HepG2 (cell line): ENCODE data around the gene CDK10. TPM values are rescaled to one million over a fixed set of nuclear protein-coding genes. Genes with fewer than 3 reads are reported as not detected.

Source experiments
- ARID4A ChIP-seq: sonication (generic); formaldehyde crosslinking; IDR thresholded peaks from 2 replicates; pipeline ENCODE4 v1.5.0; 2020; ENCODE audit warnings: mild to moderate bottlenecking, missing genetic modification reagents, borderline replicate concordance
- GTF2F1 ChIP-seq: fragments of 150-350 bp; IDR thresholded peaks from 2 replicates; pipeline ENCODE4 v1.6.1; 2014; ENCODE audit warnings: low read length
- HIC2 ChIP-seq: sonication (generic); formaldehyde crosslinking; IDR thresholded peaks from 2 replicates; pipeline ENCODE4 v1.9.0; 2022; ENCODE audit warnings: low read depth, missing genetic modification reagents
- NCOA1 ChIP-seq: sonication (generic); formaldehyde crosslinking; IDR thresholded peaks from 2 replicates; pipeline ENCODE4 v1.9.0; 2021; ENCODE audit warnings: missing genetic modification reagents
- SOX5 ChIP-seq: IDR thresholded peaks from 2 replicates; pipeline ENCODE4 v1.6.1; 2016; ENCODE audit warnings: borderline replicate concordance
- U2AF1 ChIP-seq: fragments of 200-400 bp; formaldehyde crosslinking; optimal IDR thresholded peaks from 2 replicates; pipeline ENCODE3; 2017; ENCODE audit warnings: mild to moderate bottlenecking, low read depth, low read length
- ZNF143 ChIP-seq: sonication (generic); formaldehyde crosslinking; IDR thresholded peaks from 2 replicates; pipeline ENCODE4 v1.4.0; 2020; ENCODE audit warnings: missing genetic modification reagents
- ZNF230 ChIP-seq: sonication (generic); formaldehyde crosslinking; IDR thresholded peaks from 2 replicates; pipeline ENCODE4 v1.4.0; 2020; ENCODE audit warnings: mild to moderate bottlenecking, missing genetic modification reagents
- ZNF329 ChIP-seq: sonication (generic); formaldehyde crosslinking; IDR thresholded peaks from 2 replicates; pipeline ENCODE4 v1.9.0; 2021; ENCODE audit warnings: low read depth, mild to moderate bottlenecking, missing genetic modification reagents
- ZNF343 ChIP-seq: sonication (generic); formaldehyde crosslinking; IDR thresholded peaks from 2 replicates; pipeline ENCODE4 v1.4.0; 2020; ENCODE audit warnings: mild to moderate bottlenecking, missing genetic modification reagents
- ZNF770 ChIP-seq: sonication (generic); formaldehyde crosslinking; IDR thresholded peaks from 2 replicates; pipeline ENCODE4 v1.5.0; 2020; ENCODE audit warnings: mild to moderate bottlenecking, missing genetic modification reagents
- ZNF841 ChIP-seq: sonication (generic); formaldehyde crosslinking; IDR thresholded peaks from 2 replicates; pipeline ENCODE4 v1.8.1; 2023; ENCODE audit warnings: missing genetic modification reagents, borderline replicate concordance
- polyA plus RNA-seq, 8 experiments: library from polyadenylated mRNA; depleted of rRNA in 3 of 8; stranded (reverse) in 7 of 8; unstranded in 1 of 8; fragments of >200 nt; fragmentation: Illumina TruSeq in 4 of 8; extraction: Trizol in 4 of 8; gene quantifications; 2 replicates each; pipeline versions ENCODE4 v1.2.1 to v1.2.3, GENCODE V29; 2011 to 2016; ENCODE audit warnings: low read depth in 4 of 8, missing spikeins in 1 of 8, mixed read lengths in 1 of 8; ENCODE audit not compliant: insufficient read depth in 1 of 8
- total RNA-seq, 5 experiments: library from RNA; depleted of rRNA; stranded (reverse); fragments of >200 nt; fragmentation: Illumina TruSeq; extraction: Trizol; gene quantifications; 2 replicates each; pipeline ENCODE4 v1.2.3, GENCODE V29; 2016; ENCODE audit warnings: low read depth in 1 of 5
- TF ChIP-seq, protein P1 (sequence below): IDR thresholded peaks from 2 replicates; pipeline ENCODE4 v1.6.1; 2016; ENCODE audit warnings: mild to moderate bottlenecking
- TF ChIP-seq, protein P2 (sequence below): sonication (generic); formaldehyde crosslinking; IDR thresholded peaks from 2 replicates; pipeline ENCODE4 v1.9.0; 2021; ENCODE audit warnings: missing genetic modification reagents, borderline replicate concordance
- TF ChIP-seq, protein P3 (sequence below): IDR thresholded peaks from 2 replicates; pipeline ENCODE4 v1.6.1; 2016; ENCODE audit warnings: mild to moderate bottlenecking, missing biosample characterization, missing genetic modification reagents

CDK10 gene
- total and polyA plus RNA-seq, 2 of the 13 experiments (the other 11 are each of a cell fraction or from before 2014, with no cell fraction given), result 2.5 to 3.9 TPM

- 0 out of 2 replicates have a peak, but pooled peaks have one; percentile 17 for TF ChIP-seq HIC2 (CRISPR knock-in tag)
- TF ChIP-seq, protein P1, sequence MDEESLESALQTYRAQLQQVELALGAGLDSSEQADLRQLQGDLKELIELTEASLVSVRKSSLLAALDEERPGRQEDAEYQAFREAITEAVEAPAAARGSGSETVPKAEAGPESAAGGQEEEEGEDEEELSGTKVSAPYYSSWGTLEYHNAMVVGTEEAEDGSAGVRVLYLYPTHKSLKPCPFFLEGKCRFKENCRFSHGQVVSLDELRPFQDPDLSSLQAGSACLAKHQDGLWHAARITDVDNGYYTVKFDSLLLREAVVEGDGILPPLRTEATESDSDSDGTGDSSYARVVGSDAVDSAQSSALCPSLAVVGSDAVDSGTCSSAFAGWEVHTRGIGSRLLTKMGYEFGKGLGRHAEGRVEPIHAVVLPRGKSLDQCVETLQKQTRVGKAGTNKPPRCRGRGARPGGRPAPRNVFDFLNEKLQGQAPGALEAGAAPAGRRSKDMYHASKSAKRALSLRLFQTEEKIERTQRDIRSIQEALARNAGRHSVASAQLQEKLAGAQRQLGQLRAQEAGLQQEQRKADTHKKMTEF (CRISPR knock-in tag), result 0 out of 2 replicates have a peak, but pooled peaks have one; percentile 12
- TF ChIP-seq ZNF230 (CRISPR knock-in tag), result peak; percentile 90
- TF ChIP-seq ZNF841 (CRISPR knock-in tag), result 0 out of 2 replicates have a peak, but pooled peaks have one; percentile 67
- TF ChIP-seq ZNF329, result no peak; the same call in 1 of the 2 replicates
- no peak for TF ChIP-seq GTF2F1
- peak; percentile 84; the same call in 1 of the 2 replicates for TF ChIP-seq NCOA1
- TF ChIP-seq ZNF770 (CRISPR knock-in tag), result 0 out of 2 replicates have a peak, but pooled peaks have one; percentile 53
- TF ChIP-seq, protein P2, sequence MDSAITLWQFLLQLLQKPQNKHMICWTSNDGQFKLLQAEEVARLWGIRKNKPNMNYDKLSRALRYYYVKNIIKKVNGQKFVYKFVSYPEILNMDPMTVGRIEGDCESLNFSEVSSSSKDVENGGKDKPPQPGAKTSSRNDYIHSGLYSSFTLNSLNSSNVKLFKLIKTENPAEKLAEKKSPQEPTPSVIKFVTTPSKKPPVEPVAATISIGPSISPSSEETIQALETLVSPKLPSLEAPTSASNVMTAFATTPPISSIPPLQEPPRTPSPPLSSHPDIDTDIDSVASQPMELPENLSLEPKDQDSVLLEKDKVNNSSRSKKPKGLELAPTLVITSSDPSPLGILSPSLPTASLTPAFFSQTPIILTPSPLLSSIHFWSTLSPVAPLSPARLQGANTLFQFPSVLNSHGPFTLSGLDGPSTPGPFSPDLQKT (CRISPR knock-in tag), result no peak
- peak; percentile 55 for TF ChIP-seq U2AF1
- TF ChIP-seq ZNF143 (CRISPR knock-in tag), result peak; percentile 37; the same call in 1 of the 2 replicates
- TF ChIP-seq SOX5 (CRISPR knock-in tag), result 0 out of 2 replicates have a peak, but pooled peaks have one; percentile 10
- TF ChIP-seq, protein P3, sequence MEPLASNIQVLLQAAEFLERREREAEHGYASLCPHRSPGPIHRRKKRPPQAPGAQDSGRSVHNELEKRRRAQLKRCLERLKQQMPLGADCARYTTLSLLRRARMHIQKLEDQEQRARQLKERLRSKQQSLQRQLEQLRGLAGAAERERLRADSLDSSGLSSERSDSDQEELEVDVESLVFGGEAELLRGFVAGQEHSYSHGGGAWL (CRISPR knock-in tag), result peak; percentile 80; the same call in 1 of the 2 replicates
- peak; percentile 95 for TF ChIP-seq ARID4A (CRISPR knock-in tag)
- peak; percentile 100 for TF ChIP-seq ZNF343 (CRISPR knock-in tag)
These were observed 15.2 kb downstream of the CDK10 start, which contains the start of gene SPATA2L (continued) for GRCh38 chr16:89701425-89702406.
